Panc1 (cell line): ENCODE measurements around the gene HACD2.

Experiments
- POLR2AphosphoS5 ChIP-seq: IDR thresholded peaks from 2 replicates; pipeline ENCODE4 v1.6.1; 2012; ENCODE audit warnings: mild to moderate bottlenecking, low read depth, low read length, moderate library complexity
- SIN3A ChIP-seq: IDR thresholded peaks from 2 replicates; pipeline ENCODE4 v1.6.1; 2012; ENCODE audit warnings: low read depth, mild to moderate bottlenecking, low read length, moderate library complexity, borderline replicate concordance; ENCODE audit not compliant: insufficient read depth
- TCF7L2 ChIP-seq: IDR thresholded peaks from 2 replicates; pipeline ENCODE4 v1.6.1; 2011; ENCODE audit warnings: mild to moderate bottlenecking, low read depth, low read length, inconsistent platforms
- TF ChIP-seq, protein P1 (sequence below): fragments of 450-650 bp; IDR thresholded peaks from 2 replicates; pipeline ENCODE4 v1.5.1; 2017; ENCODE audit warnings: mild to moderate bottlenecking
- TF ChIP-seq, protein P2 (sequence below), 2 experiments: IDR thresholded peaks; 2 replicates each; pipeline ENCODE4 v1.6.1; 2011 to 2012; ENCODE audit warnings: low read depth in 2 of 2, control low read depth in 1 of 2, low read length in 1 of 2, mild to moderate bottlenecking in 1 of 2, moderate library complexity in 1 of 2; ENCODE audit not compliant: insufficient read depth in 1 of 2

DNA sequence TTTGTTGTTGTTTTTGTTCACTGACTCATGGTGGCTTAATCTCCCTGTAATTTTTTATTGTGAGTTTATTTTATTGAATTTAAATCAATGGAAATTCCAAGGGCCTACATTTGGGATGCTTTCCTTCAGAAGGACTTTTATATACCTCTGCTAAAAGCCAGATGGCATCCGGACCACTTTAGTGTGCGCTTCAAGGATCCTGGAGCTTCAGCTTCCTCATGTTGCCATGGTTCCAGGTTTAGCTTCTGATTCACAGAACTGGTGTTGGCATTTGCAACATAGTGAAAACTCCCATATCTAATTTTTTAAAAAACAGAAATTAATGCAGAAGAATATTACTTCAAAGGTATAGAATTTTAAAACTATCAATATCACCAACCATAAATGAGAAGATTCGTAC lies 8.5 kb upstream of the HACD2 start:
- TF ChIP-seq, protein P1, sequence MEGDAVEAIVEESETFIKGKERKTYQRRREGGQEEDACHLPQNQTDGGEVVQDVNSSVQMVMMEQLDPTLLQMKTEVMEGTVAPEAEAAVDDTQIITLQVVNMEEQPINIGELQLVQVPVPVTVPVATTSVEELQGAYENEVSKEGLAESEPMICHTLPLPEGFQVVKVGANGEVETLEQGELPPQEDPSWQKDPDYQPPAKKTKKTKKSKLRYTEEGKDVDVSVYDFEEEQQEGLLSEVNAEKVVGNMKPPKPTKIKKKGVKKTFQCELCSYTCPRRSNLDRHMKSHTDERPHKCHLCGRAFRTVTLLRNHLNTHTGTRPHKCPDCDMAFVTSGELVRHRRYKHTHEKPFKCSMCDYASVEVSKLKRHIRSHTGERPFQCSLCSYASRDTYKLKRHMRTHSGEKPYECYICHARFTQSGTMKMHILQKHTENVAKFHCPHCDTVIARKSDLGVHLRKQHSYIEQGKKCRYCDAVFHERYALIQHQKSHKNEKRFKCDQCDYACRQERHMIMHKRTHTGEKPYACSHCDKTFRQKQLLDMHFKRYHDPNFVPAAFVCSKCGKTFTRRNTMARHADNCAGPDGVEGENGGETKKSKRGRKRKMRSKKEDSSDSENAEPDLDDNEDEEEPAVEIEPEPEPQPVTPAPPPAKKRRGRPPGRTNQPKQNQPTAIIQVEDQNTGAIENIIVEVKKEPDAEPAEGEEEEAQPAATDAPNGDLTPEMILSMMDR, result no peak
- TF ChIP-seq, protein P2, sequence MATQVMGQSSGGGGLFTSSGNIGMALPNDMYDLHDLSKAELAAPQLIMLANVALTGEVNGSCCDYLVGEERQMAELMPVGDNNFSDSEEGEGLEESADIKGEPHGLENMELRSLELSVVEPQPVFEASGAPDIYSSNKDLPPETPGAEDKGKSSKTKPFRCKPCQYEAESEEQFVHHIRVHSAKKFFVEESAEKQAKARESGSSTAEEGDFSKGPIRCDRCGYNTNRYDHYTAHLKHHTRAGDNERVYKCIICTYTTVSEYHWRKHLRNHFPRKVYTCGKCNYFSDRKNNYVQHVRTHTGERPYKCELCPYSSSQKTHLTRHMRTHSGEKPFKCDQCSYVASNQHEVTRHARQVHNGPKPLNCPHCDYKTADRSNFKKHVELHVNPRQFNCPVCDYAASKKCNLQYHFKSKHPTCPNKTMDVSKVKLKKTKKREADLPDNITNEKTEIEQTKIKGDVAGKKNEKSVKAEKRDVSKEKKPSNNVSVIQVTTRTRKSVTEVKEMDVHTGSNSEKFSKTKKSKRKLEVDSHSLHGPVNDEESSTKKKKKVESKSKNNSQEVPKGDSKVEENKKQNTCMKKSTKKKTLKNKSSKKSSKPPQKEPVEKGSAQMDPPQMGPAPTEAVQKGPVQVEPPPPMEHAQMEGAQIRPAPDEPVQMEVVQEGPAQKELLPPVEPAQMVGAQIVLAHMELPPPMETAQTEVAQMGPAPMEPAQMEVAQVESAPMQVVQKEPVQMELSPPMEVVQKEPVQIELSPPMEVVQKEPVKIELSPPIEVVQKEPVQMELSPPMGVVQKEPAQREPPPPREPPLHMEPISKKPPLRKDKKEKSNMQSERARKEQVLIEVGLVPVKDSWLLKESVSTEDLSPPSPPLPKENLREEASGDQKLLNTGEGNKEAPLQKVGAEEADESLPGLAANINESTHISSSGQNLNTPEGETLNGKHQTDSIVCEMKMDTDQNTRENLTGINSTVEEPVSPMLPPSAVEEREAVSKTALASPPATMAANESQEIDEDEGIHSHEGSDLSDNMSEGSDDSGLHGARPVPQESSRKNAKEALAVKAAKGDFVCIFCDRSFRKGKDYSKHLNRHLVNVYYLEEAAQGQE (IDR thresholded peaks at IDR 0.05; ENCODE audit: insufficient read depth in 1 of 2, low read depth in 2 of 2, low read length in 1 of 2), result no peak
- TF ChIP-seq POLR2AphosphoS5 (no peak), TCF7L2 (no peak), SIN3A (no peak)
